ENCODE data around the gene TEX2.

GRCh38 chr17:64244165-64244564 lies 18.9 kb downstream of the TEX2 start:
- TF ChIP-seq, protein P1, sequence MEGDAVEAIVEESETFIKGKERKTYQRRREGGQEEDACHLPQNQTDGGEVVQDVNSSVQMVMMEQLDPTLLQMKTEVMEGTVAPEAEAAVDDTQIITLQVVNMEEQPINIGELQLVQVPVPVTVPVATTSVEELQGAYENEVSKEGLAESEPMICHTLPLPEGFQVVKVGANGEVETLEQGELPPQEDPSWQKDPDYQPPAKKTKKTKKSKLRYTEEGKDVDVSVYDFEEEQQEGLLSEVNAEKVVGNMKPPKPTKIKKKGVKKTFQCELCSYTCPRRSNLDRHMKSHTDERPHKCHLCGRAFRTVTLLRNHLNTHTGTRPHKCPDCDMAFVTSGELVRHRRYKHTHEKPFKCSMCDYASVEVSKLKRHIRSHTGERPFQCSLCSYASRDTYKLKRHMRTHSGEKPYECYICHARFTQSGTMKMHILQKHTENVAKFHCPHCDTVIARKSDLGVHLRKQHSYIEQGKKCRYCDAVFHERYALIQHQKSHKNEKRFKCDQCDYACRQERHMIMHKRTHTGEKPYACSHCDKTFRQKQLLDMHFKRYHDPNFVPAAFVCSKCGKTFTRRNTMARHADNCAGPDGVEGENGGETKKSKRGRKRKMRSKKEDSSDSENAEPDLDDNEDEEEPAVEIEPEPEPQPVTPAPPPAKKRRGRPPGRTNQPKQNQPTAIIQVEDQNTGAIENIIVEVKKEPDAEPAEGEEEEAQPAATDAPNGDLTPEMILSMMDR (IDR thresholded peaks at IDR 0.05): no peak
- TF ChIP-seq POLR2A (IDR thresholded peaks at IDR 0.05): no peak
- TF ChIP-seq POLR2AphosphoS5 (IDR thresholded peaks at IDR 0.05): no peak

All from transverse colon (tissue), 4 donors.